Upper lobe of left lung (tissue), 4 donors: Measurements from ENCODE around the gene CFAP251.

Experiments
- POLR2A ChIP-seq, 4 donors: fragments of 450-650 bp; IDR thresholded peaks; one replicate each; pipeline ENCODE4 v1.5.1; 2016 to 2017; ENCODE audit warnings: antibody characterized with exemption in 4 of 4, mild to moderate bottlenecking in 2 of 4
- POLR2AphosphoS5 ChIP-seq, 2 donors: sonication (generic); formaldehyde crosslinking; IDR thresholded peaks; one replicate each; pipeline ENCODE4 v1.5.1; 2017; ENCODE audit warnings: antibody characterized with exemption in 2 of 2
- TF ChIP-seq, protein P1 (sequence below), 6 experiments: fragments of 450-650 bp in 4 of 6; fragments of 200-600 bp in 2 of 6; sonication (generic) in 2 of 6; IDR thresholded peaks; one replicate each; pipeline ENCODE4 v1.5.1; 2016 to 2019; ENCODE audit warnings: antibody characterized with exemption in 6 of 6

DNA sequence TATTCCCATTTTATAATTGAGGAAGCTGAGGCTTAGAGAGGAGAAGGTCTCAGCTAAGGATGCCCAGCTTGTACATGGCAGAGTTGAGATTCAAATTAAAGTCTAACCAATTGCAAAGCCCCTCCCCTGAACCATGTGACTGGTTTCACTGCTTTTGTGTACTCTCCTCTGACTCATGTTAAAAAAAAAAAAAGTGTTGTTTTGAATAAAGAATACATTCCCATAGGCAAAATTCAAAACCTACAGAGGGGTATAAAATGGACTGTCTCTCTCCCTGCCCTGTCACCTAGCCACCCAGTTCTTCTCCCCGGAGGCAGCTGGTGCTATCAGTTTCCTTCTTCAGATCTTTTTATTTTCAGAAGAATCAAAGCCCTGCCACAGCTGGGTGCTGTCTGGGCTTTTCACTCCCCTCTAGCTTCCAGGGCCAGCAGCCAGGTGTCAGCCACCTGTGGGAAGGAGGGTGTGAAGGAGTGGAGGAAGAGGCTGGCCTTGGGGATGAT, 24.4 kb upstream of the CFAP251 start:
- TF ChIP-seq, protein P1, sequence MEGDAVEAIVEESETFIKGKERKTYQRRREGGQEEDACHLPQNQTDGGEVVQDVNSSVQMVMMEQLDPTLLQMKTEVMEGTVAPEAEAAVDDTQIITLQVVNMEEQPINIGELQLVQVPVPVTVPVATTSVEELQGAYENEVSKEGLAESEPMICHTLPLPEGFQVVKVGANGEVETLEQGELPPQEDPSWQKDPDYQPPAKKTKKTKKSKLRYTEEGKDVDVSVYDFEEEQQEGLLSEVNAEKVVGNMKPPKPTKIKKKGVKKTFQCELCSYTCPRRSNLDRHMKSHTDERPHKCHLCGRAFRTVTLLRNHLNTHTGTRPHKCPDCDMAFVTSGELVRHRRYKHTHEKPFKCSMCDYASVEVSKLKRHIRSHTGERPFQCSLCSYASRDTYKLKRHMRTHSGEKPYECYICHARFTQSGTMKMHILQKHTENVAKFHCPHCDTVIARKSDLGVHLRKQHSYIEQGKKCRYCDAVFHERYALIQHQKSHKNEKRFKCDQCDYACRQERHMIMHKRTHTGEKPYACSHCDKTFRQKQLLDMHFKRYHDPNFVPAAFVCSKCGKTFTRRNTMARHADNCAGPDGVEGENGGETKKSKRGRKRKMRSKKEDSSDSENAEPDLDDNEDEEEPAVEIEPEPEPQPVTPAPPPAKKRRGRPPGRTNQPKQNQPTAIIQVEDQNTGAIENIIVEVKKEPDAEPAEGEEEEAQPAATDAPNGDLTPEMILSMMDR (IDR thresholded peaks at IDR 0.05), result no peak
- TF ChIP-seq POLR2AphosphoS5 (IDR thresholded peaks at IDR 0.05), result no peak
- no peak for TF ChIP-seq POLR2A (IDR thresholded peaks at IDR 0.05)
